Uterus (tissue), 2 donors: ENCODE results near the gene CADM3.

Source experiments
- CTCF ChIP-seq, 4 experiments: fragments of 200-600 bp in 2 of 4; fragments of 450-650 bp in 2 of 4; sonication (generic) in 2 of 4; IDR thresholded peaks; one replicate each; pipeline ENCODE4 v1.5.1; 2016 to 2019; ENCODE audit warnings: antibody characterized with exemption in 4 of 4, mild to moderate bottlenecking in 2 of 4, moderate library complexity in 1 of 4
- POLR2A ChIP-seq, 2 donors: fragments of 450-650 bp; IDR thresholded peaks; one replicate each; pipeline ENCODE4 v1.6.1; 2016; ENCODE audit warnings: antibody characterized with exemption in 2 of 2, mild to moderate bottlenecking in 1 of 2, moderate library complexity in 1 of 2

DNA sequence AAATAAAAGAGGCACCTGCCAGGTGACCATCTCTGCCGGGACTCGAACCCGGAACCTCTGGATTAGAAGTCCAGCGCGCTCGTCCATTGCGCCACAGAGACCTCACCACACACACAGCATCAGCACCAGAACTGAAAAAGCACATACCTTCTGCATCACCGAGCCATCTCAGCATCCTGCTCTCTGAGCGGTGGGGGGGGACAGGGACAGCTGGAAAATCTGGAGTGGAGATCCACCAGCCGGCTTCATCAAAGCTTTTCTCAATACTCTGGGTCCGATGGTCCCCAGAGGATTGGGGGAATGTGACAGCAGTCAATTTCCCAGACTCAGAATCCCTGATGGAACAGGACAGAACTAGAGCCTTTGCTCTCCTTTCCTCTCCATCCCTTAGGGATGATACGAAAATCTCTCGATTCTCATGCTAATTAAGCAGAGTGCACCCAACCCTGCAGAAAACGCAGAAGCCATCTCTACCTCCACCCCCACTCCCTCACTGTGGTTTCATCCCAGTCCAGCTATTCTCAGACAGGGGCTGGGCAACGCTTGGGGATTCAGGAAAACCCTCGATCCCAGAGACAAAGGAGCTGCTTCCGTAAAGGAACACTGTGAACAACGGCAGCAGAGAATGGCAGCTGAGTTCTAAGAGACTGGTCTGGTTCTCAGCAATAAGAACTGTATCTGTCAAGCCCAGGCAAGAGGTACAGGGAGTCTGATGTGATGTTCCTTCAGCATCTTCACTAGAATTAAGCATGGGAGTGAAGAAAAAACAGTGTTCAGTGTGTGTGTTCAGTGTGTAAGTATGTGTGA, 29.6 kb upstream of the CADM3 start:
- TF ChIP-seq POLR2A (IDR thresholded peaks at IDR 0.05): no peak
- TF ChIP-seq CTCF (IDR thresholded peaks at IDR 0.05): no peak
